ENCODE results near the gene HIVEP2.

- no peak for TF ChIP-seq CTCF (IDR thresholded peaks at IDR 0.05; ENCODE audit: extremely low read depth in 1 of 2, insufficient read depth in 1 of 2, low read depth in 1 of 2, low read length in 2 of 2)
- TF ChIP-seq MAX (IDR thresholded peaks at IDR 0.05; ENCODE audit: insufficient read depth, insufficient read length), result no peak
- no peak for TF ChIP-seq POLR2A (IDR thresholded peaks at IDR 0.05; ENCODE audit: low read depth, low read length)
- TF ChIP-seq POLR2AphosphoS5 (IDR thresholded peaks at IDR 0.05; ENCODE audit: insufficient read depth, low read depth, low read length), result no peak
- TF ChIP-seq MYC (IDR thresholded peaks at IDR 0.05; ENCODE audit: low read depth, low read length), result no peak
- TF ChIP-seq GATA2 (IDR thresholded peaks at IDR 0.05; ENCODE audit: insufficient read depth, insufficient read length, low read depth, low read length), result no peak
- no peak for TF ChIP-seq FOS (IDR thresholded peaks at IDR 0.05; ENCODE audit: borderline replicate concordance, insufficient read depth, low read length)
Measured at GRCh38 chr6:142968601-142969000, 23.6 kb upstream of the HIVEP2 start.
